Dermis blood vessel endothelial cell (primary cell): Measurements from ENCODE around the gene DTNB. TPM values are rescaled to one million over a fixed set of nuclear protein-coding genes. Genes with fewer than 3 reads are reported as not detected.
"Not testable (repeated sequence)": the region's sequence is repeated elsewhere in the genome, so short reads cannot be mapped to it uniquely, and the experiment has no call there.

Experiments
- DNase-seq: peaks from one replicate; pipeline ENCODE4 v3.0.0; 2010
- total RNA-seq: library from RNA; depleted of rRNA; stranded (reverse); fragments of >200 nt; gene quantifications from 2 replicates; pipeline ENCODE4 v1.2.3, GENCODE V29; 2014

The DTNB gene
- total RNA-seq, 1 donor from 2014 or later, result 7.7 TPM

DNA sequence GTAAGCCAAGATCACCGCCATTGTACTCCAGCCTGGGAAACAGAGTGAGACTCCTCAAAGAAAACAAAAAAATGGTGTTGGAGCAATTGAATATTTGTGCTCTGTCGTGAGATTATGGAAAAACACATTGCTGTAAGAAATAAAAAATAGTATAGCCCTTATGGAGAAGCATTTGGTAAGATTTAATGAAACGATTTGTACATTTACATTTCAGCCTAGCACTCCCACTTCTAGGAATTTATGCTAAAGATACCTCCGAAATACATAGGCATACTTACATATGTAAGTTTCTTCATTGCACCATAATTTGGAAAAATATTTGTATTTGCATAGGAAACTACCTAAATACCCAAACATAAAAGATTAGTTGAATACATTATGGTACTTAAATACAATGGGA is 8.7 kb upstream of the DTNB start:
- DNase-seq, result no peak

DNA sequence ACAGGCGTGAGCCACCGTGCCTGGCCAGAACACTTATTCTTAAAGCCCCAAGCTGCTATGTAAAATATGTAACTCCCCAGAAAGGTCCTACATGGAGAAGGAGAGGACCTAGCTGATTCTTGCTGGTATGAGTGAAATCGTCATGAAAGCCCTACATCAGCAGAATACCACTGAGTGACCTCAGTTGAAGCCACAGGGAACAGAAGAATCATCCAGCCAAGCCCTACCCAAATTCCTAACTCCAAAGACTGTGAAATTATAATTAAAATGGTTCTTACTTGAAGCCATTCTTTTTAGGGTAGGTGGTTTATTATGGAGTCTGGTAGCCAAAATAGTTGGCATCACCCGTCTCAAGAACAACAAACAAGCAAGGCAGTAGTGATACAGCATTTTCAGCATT is 4.5 kb upstream of the DTNB start:
- no peak for DNase-seq

DNA sequence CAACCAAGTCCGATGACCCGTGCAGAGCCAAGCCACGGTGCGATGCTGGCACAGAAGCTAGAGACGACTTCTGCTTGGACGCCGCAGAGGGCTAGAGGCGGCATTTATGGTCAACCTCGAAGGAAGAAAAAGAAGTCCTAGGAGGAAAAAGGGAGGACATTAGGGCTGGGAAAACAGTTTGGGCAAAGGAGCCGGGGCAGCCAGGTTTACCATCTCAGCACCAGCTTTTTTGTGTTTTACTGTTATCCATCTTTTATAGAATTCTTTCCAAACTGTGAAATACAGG is 643 bp upstream of the DTNB start:
- DNase-seq, result no peak

DNA sequence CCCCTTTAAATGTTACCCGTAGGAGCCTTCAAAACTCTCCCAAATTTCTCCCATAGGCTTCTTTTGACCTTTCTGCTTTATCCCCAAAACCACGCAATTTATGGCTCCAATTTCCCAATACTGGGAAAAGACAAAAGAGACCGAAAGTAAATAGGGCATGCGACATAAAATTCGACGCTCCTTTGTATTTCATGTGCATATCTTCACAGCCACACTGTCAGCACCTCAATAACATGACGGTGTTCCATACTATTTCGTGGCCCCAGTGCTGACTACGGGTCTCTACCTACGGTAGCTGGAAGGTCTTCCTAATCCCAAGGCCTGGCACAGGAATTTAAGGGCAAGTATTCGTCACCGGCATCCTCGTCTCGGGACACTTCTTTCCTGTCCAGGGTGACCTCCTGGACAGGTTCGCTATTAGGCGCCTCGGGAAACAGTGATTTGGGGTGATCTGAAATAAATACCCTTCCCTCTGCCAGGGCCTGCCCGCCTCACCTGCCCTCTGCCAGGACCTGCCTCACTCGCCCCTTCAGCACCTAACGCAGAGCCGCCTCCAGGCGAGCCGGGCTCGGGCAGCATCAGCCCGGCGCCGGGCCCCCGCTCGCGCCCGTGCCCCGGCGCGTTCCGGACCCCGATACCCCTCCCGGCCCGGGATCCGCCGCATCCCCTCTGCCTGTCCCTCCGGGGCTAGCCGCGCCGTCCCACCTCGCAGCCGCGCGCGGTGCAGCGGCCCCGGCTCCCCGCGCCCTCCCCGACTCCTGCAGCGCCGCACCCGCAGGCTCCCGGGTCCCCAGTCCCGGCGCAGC is 680 bp downstream of the DTNB start:
- peak; percentile 56 for DNase-seq

DNA sequence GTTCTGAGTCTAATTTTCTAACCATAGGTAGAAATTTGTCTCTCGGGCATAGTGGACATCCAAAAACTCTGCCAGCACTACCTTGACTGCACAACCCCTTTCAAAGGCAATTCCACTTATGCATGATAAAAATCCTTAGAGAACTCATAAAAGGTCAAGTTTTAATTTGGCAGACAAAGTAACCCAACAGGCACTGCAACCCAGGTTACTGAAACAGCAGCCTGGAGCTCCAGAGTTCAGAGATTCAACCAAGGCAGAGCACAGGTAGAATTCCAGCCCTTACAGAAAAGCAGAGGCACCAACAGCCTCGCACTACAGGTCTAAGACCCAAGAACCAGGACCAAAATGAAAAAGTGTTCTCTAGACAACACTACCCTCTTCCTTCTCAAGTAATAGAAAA is 1.8 kb downstream of the DTNB start:
- no peak for DNase-seq

DNA sequence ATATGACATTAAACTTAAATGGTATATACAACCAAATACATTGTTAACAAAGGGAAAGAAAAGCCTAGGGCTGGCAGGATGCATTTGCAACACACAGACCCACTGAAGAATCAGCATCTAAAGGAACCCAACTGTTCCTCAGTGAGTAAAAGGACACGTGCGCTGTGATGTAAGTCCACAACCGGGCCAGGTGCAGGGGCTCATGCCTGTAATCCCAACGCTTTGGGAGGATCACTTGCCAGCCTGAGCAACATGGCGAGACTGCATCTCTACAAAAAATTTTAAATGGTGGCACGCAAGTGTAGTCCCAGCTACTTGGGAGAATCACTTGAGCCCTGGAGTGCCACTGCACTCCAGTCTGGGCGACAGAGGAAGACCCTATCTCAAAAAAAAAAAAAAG is 3.9 kb downstream of the DTNB start:
- no peak for DNase-seq

DNA sequence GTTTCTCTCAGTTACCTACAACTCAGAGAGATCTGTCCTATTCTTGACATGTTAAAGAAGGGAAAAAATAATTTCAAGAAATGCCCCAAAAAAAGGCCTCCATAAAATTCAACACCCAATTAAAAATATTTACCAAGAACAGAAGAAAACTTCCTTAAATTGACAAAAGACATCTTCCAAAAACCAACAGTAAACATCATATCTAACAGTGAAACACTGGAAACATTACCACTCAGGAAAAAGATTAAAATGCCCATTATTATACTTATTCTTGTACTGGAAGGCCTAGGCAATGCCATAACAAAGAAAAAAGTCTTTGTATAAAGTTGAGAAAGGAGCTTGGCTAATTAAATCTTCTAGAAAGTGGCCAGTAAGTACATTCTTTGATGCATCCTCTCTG is 7.2 kb downstream of the DTNB start:
- DNase-seq, result no peak

DNA sequence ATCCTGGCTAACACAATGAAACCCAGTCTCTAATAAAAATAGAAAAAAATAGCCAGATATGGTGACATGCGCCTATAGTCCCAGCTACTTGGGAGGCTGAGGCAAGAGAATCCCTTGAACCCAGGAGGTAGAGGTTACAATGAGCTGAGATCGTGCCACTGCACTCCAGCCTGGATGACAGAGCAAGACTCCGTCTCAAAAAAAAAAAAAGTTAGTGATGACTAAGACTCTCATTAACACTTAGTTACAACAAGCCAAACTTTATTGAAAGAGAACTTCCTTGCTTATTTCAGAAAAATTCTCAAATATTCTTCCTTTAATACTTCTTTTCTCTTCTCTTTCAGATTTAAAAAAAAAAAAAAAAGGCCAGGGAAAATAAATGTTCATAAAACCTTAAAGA is 7.9 kb downstream of the DTNB start:
- not testable (repeated sequence) for DNase-seq

DNA sequence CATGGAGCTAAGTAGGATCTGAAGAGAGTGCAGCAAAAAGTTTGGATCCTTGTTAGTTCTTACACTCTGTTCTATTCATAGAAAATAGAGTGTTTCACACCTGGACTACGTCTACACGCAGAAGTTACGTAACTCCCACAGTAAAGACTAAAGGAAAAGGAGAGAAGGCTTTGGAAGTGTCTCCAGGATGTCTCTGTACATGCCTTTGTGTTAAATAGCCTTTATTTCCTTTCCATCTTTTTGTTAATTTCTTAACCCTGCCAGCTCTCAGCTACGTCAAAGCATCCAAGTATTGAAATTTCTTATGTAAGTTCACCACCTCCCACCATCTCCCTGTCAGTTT is 8.4 kb downstream of the DTNB start:
- DNase-seq, result no peak

DNA sequence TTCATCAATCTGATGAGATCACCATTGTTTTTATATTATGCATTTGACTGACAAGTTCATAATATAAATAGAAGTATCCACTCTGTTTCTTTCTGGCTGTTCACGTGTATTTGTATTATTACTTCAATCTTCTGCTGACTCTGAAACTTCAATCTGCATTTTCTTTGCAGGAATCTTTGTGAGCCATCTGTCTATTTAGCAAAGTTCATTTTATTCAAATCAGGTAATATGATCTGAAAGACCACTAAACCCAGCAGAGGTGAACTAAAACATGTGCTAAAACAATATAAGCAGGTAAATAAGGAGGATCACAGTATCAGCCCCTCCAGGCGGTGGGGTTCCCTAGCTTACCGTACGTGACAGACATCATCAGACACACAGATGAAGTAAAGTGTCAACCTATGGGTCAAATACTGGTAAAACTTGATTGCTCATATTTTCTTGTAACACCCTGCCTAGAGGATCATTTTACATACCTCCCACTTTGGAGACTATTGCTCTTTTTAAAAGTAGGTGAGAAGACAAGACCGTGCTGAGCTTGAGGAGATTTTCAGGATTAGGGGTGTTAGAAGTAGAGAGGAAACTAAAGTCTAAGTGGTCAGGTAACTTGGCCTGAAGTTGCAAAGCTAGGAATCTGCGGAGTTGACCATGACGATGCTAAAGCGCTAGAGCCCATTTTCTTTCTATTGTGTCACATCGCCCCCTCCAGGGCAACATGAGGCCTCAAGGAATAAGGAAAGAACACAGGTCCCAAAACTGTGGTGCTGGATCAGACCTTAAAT is 9.0 kb downstream of the DTNB start:
- peak; percentile 89 for DNase-seq

DNA sequence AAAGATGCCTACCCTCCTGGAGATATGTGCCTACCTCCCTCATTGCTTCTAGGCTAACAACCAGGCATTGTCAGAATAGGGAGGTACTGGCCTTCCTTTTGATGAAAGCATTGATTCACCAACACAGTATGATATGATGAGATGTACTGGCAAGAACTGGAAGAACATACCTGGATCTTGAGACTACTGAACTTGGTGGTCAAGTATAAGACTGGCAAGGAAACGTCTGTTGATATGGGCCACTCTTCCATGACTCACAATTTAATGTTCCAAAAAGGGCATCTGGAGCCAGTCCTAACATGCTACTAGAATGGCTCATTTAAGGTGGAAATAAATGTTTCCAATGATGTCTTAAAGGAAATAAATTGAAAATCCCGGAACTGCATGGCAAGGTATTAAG is 18.1 kb downstream of the DTNB start:
- no peak for DNase-seq

DNA sequence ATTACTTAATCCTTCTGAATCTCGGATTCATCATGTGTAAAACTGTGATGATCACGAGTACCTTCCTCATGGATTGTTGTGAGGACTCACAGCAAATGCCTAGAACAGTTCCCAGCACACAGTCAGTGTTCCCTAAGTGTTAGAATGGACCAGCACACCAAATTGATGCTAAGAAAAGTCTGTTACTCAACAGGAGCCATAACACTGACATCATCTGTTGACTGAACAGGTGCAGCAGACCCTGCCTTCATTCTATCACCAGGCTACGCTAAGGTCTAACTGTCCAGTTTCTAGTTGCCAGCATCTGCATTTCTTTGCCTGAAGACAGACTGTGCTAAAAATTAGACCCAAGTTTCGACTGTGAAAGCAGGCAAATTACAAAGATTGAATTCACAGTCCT is 18.6 kb downstream of the DTNB start:
- DNase-seq, result no peak

DNA sequence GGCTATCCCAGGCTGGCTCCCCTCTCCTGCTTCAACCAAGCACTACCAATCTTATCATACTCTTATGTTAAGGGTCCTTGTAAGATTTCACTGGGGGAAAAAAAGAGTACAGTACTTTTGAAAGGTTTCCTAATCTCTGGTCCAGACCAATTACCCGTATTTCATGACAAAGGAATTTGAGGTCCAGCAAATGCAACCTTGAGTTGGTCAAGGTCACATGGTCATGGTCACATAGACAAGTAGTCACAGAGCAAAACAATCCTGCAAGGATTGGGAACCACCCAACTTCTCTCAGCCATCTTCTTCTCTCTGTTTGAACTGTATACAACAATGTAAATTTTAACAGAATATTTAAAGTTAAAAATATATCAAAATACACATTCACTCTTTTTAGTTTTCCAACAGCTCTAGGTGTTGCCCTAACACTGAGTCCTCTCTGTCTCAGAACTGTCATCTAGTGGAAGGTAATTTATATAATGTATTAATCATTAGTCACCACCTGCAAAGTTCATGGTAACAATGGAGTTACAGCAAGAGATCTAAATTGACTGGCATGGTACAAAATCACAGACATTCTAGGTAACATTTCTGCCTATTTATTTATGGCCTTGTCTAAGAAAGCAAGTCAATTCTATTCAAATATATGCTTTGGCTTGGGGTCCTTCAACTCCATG is 21.5 kb downstream of the DTNB start:
- no peak for DNase-seq

DNA sequence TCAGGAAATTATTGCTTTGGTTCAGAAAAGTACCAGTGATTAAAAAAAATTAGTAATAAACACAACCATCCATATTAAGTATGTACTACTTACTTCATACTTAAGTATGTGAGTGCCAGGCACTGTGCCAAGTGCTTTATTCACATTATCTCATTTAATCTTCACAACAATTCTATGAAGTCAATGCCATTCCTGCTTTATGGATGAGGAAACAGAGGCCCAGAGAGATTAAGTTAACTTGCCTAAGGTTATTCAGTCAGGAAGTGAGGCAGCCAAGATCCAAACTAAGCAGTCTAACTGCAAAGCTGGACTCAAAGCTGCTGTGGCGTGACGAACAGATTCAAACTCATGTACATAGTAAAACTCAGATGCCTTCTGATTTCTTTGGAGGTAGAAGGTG is 22.3 kb downstream of the DTNB start:
- DNase-seq, result peak; percentile 82

DNA sequence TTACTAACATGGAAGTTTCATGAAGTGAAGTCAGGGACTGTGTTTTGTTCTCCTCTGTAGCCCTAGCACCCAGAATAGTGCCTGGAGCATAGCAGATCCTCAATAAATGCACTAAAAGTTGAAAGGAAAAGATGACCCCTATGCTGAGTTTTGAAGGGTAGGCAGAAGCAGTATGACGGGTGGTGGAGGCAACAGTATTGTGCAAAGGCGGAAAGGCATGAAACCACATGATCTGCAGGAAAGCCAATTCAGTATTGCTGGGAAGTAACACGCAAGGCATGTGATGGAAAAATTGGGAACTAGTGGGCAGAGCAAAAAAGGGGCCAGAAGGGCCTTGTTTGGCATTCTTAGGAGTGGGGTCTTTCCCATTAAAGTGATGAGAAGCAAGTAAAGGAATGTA is 23.1 kb downstream of the DTNB start:
- DNase-seq, result no peak

DNA sequence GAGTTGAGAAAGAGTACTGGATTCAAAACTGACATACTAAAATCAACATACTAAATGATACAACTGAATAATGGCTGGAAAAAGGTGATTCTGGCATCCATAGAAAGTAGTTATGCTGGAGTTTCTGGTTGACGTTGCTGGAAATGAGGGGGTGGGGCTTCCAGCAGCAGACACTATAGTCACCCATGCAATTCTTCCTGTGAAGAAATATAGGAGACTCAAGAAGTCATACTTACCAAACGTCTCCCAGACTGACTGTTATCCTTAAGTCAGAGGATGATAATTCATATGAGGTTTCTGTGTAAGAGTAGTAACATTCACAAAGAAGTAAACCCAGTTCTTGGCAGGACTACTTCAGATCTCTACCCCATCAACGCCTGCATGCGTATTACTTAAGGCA is 23.6 kb downstream of the DTNB start:
- no peak for DNase-seq

DNA sequence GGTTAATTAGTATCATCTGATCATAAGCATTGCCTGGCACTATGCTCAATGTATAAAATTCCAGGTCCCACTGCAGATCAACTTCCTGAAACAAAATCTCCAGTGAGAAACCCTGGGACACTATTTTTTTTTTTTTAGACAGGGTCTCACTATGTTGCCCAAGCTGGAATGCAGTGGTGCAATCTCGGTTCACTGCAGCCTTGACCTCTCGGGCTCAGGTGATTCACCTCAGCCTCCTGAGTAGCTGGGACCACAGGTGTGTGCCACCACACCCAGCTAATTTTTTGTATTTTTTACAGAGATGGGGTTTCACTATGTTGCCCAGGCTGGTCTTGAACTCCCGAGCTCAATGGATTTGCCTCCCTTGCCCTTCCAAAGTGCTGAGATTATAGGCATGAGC is 31.1 kb downstream of the DTNB start:
- DNase-seq, result no peak

DNA sequence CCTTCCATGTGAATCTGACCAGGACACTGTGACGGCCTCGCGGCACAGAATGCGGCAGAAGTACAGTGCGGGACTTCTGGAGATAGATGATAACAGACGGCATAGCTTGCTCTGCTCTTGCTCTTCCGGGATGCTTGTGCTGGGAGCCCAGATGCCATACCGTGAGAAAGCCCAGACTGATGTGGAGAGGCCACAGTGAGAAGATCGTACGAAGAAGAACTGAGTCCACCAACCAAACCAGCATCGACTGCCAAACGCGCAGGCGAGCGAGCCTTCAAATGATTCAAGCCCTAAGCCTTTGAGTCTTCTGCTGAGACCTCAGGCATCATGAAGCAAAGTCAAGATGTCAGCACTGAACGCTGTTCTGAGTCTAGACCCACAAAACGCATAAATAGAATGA is 33.7 kb downstream of the DTNB start:
- no peak for DNase-seq

DNA sequence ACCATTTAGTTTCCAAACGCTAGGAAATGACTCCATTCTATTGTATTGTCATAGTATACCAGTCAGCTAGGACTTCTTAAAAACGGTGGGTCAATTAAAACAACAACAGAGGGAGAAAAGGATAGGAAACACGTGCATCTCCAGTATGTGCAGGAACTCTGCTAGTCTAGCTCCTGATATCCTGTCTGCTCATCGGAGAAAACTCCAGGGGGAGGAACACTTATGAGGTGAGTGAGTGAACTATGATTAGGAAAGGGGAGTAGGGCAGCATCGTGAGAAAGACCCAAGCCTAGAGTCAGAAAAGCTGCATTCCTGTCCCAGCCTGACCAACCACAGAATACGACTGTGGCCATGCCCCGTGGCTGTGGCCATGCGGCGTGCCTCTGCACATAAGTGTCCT is 34.2 kb downstream of the DTNB start:
- peak; percentile 84 for DNase-seq

DNA sequence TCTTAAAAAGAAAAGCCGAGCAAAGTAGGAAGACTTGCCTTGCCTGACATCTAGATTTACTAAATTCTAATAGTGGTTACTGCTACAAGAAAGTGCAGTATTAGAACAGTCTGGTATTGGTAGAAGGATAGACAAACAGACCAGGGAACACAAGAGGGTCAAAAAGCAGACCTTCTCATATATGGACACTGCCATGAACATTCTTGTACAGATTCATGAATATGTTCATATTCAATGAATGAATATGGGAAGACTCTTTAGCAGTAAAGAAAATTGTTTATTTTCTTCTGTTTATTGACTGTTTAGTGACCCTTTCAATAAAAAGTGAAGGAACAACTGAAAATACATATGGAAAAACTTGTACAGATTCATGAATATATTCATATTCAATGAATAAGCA is 37.6 kb downstream of the DTNB start:
- DNase-seq, result no peak

DNA sequence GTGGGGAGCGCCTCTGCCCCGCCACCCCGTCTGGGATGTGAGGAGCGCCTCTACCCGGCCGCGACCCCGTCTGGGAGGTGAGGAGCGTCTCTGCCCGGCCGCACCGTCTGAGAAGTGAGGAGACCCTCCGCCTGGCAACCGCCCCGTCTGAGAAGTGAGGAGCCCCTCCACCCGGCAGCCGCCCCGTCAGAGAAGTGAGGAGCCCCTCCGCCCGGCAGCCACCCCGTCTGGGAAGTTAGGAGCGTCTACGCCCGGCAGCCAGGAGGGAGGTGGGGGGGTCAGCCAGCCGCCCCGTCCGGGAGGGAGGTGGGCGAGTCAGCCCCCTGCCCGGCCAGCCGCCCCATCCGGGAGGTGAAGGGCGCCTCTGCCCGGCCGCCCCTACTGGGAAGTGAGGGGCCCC is 39.6 kb downstream of the DTNB start:
- DNase-seq, result not testable (repeated sequence)

DNA sequence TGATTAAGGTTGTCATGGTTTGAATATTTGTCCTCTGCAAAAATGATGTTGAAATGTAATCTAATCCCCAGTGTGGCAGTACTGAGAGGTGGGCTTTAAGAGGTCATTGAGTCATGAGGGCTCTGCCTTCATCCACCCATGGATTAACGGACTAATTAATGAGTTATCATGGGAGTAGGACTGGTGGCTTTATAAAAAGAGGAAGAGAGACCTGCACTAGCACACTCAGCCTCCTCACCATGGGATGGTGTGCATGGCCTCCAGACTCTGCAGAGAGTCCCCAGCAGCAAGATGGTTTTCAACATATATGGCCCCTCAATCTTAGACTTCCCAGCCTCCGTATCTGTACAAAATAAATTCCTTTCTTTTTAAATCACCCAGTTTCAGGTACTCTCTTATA is 41.0 kb downstream of the DTNB start:
- DNase-seq, result no peak

DNA sequence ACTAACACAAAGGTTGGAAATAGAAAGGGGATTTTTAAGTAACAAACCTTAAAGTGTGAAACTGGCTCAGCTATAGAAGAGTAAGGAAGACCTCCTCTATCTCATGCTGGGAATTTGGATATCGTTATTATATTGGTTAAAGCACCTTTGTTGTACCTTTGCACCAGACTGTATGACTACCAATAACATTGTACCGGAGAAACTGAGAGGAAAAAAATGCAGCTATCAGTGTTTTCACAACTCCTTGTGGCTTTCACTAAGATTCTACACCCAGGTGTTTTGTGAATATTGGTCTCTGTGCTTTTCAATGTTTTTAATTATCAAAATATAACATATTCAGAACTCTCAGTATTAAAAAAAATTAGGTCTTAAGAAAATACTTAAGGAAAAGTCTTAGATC is 48.7 kb downstream of the DTNB start:
- no peak for DNase-seq

DNA sequence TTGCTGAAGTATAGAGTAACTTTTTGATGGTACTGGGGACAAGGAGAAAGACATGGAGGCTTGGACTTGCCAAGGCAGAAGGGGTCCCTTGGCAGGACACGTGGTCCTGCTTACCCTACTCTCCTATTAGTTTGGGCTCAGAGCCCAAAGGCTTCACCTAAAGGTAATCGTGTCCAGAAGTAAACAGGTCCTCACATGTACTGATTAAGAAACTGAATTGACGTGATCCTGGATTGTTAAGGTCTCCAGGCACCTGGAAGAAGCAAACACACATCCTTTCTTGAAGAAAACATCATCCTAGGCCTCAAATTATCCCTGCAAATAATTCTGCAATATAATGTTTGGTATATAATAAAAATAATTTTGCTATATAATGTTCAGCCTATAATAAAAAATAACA is 50.0 kb downstream of the DTNB start:
- no peak for DNase-seq
